M059J (cell line): ENCODE data around the gene ALDOA. TPM values are rescaled to one million over a fixed set of nuclear protein-coding genes. Genes with fewer than 3 reads are reported as not detected.

Source experiments
- DNase-seq: peaks from one replicate; pipeline ENCODE4 v3.0.0-alpha.2; 2012; ENCODE audit warnings: low read depth
- total RNA-seq: library from RNA; depleted of rRNA; stranded (reverse); fragments of >200 nt; shearing (Covaris generic); gene quantifications from 2 replicates; pipeline ENCODE4 v1.2.3, GENCODE V29; 2014; rRNA removed

The ALDOA gene
- total RNA-seq, 1 experiment from 2014 or later = 3,016 TPM

DNA sequence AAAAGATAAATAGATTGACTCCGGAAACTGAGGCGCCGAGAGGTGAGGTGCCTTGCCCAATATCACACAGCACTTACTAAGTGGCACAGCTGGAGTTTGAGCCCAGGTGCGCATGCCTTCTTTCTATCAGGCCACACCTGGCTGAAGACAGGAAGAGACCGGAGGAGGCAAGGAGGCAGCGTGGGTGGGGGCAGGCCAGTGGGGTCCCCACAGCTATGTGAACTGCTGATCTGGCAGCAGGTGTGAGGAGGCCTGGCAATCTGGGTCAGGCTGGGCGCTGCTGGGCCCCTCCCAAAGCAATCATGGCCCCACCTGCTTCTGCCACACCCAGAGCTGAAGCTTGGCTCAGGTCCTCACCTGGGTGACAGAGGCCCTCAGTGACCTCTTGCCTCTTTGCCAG lies 49.7 kb downstream of the ALDOA start:
- DNase-seq = no peak

DNA sequence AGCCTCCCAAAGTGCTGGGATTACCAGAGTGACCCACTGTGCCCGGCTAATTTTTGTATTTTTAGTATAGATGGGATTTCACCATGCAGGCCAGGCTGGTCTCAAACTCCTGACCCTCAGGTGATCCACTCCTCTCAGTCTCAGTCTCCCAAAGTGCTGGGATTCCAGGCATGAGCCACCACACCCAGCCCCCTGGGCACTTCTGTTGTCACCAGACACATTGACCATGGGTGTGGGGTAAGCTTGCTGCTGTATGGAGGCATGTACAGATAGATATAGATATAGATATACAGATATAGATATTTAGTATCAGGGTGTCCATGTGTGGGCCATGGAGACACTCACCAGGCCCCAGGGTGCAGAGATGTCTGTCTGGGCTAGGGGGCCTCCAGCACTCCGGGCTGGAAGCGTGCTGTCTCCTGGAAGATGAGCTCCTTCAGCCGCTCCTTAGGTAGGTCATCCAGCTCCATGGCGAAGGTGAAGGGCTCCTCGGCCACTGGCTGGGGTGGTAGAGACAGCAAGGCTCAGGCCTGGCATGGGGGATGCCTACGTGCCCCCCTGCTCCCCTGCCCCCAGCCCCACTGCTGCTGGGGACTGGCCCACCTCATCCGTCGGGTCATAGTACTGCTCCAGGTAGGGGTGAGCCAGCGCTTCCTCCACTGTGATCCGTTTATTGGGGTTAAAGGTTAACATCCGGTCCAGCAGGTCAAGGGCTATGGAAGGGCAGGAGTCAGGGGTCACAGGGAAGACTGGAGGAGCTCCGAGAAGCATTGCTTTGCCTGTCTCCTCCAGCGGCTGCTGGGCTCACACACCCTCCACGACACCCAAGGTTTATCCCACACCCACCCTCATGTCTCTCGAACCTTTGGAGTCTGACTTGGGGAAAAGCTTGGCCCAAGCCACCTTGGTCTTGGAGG lies 51.0 kb downstream of the ALDOA start:
- DNase-seq = no peak

DNA sequence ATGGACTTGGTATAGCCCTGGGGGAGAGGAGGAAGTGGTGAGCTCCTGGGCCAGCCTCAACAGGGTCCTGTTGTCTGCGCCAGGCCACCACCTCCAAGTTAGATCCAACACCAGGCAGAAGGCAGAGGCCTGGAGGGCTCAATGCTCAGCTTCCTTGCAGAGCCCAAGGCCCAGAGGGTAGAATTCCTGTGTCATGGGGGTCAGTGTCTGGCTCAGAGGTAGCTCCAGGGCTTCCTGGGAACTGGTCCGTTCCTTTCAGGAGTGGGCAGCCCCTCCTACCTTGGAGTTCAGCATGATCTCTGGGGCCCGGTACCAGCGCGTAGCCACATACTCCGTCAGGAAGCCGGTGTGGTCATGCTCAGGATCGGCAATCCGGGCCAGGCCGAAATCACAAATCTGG lies 52.2 kb downstream of the ALDOA start:
- no peak for DNase-seq

DNA sequence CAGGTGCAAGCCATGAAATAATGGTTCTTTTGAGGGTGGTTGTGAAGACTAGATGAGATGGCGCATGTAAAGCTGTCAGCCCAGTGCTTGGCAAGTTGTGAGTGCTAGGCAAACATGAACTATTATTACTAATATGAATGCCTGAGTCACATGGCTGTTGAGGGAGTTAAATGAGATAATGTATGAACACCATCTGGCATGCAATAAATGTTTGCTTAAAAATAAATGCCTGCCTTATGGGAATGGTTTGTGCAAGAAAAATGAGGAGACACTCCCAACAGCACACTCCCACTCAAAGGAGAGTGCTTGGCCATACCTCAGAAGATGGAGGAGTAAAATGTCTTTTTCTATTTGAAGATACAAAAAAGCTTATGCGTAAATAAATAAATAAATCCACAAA lies 53.9 kb downstream of the ALDOA start:
- DNase-seq = no peak

Other genes starting within 250 kb of the ALDOA start
- gene PAGR1, start 249.6 kb upstream of the ALDOA start, total RNA-seq = 45.4 and 58.2 TPM in 2 replicates
- 112 and 186 TPM in 2 replicates for gene MVP, start 245.3 kb upstream of the ALDOA start, total RNA-seq
- 90.7 and 103 TPM in 2 replicates for gene CDIPT, start 202.5 kb upstream of the ALDOA start, total RNA-seq
- gene SEZ6L2, start 166.2 kb upstream of the ALDOA start, total RNA-seq = 16.7 and 38.3 TPM in 2 replicates
- gene ASPHD1, start 165.3 kb upstream of the ALDOA start, total RNA-seq = 12.1 and 16.1 TPM in 2 replicates
- 11.3 and 16.8 TPM in 2 replicates for gene KCTD13, start 139.5 kb upstream of the ALDOA start, total RNA-seq
- gene TMEM219, start 103.7 kb upstream of the ALDOA start, total RNA-seq = 86.9 and 110 TPM in 2 replicates
- gene TAOK2, start 91.9 kb upstream of the ALDOA start, total RNA-seq = 24.1 and 47.4 TPM in 2 replicates
- 17.1 and 19.0 TPM in 2 replicates for gene HIRIP3, start 70.1 kb upstream of the ALDOA start, total RNA-seq
- 122 and 187 TPM in 2 replicates for gene INO80E, start 69.5 kb upstream of the ALDOA start, total RNA-seq
- 0.52 and 0.62 TPM in 2 replicates for gene DOC2A, start 54.7 kb upstream of the ALDOA start, total RNA-seq
- gene C16orf92, start 42.6 kb upstream of the ALDOA start, total RNA-seq = not detected in 2 replicates
- gene TLCD3B, start 34.5 kb upstream of the ALDOA start, total RNA-seq = 0.42 TPM in 1 of 2 replicates, not detected in the other
- gene PPP4C, start 10.2 kb downstream of the ALDOA start, total RNA-seq = 143 and 169 TPM in 2 replicates
- gene TBX6, start 26.2 kb downstream of the ALDOA start, total RNA-seq = 0.39 TPM in 1 of 2 replicates, not detected in the other
- gene YPEL3, start 30.5 kb downstream of the ALDOA start, total RNA-seq = 6.0 and 23.1 TPM in 2 replicates
- gene GDPD3, start 47.8 kb downstream of the ALDOA start, total RNA-seq = 0.52 and 1.8 TPM in 2 replicates
- 38.7 and 42.5 TPM in 2 replicates for gene MAPK3, start 57.5 kb downstream of the ALDOA start, total RNA-seq
- gene CORO1A, start 117.8 kb downstream of the ALDOA start, total RNA-seq = 7.6 and 8.0 TPM in 2 replicates
- 397 and 526 TPM in 2 replicates for gene BOLA2B, start 127.9 kb downstream of the ALDOA start, total RNA-seq
- 46.2 and 48.2 TPM in 2 replicates for gene SLX1A, start 128.1 kb downstream of the ALDOA start, total RNA-seq
- 1.5 and 2.6 TPM in 2 replicates for gene SULT1A3, start 133.5 kb downstream of the ALDOA start, total RNA-seq
- 0.42 and 0.71 TPM in 2 replicates for gene NPIPB13, start 182.7 kb downstream of the ALDOA start, total RNA-seq